ENCODE measurements around the gene SLC44A4.

GRCh38 chr6:31875877-31876276 lies 2.9 kb downstream of the SLC44A4 start:
- no peak for TF ChIP-seq CTCF (conservative IDR thresholded peaks at IDR 0.05; ENCODE audit: low read depth, low read length)
- no peak for TF ChIP-seq EZH2 (IDR thresholded peaks at IDR 0.05; ENCODE audit: borderline replicate concordance, low read depth, low read length, poor library complexity, severe bottlenecking)

Measured in A673 (cell line).